Heart right ventricle (tissue), 16 donors: ENCODE measurements around the gene MINDY4. TPM values are rescaled to one million over a fixed set of nuclear protein-coding genes. Genes with fewer than 3 reads are reported as not detected.

ENCODE experiments used
- ATAC-seq, 8 donors: fragments of 200-7000 bp; cut with Tn5 transposase; one replicate each; pipeline ENCODE4 v1.9.1; 2020; ENCODE audit warnings: mild to moderate bottlenecking in 8 of 8, moderate library complexity in 8 of 8, moderate number of reproducible peaks in 1 of 8
- DNase-seq, 2 donors: peaks; one replicate each; pipeline ENCODE4 v3.0.0-alpha.2; 2020
- H3K27ac ChIP-seq, 10 donors: fragments of 200-600 bp; sonication (generic) in 2 of 10; one replicate each; pipeline versions ENCODE4 v1.5.0 to v1.8.0; 2020 to 2022; ENCODE audit warnings: mild to moderate bottlenecking in 3 of 10
- H3K27me3 ChIP-seq, 7 donors: fragments of 200-600 bp; one replicate each; pipeline ENCODE4 v1.8.0; 2021 to 2022; ENCODE audit warnings: mild to moderate bottlenecking in 2 of 7
- H3K36me3 ChIP-seq, 9 donors: fragments of 200-600 bp; sonication (generic) in 1 of 9; one replicate each; pipeline versions ENCODE4 v1.5.0 to v1.8.0; 2020 to 2022; ENCODE audit warnings: mild to moderate bottlenecking in 2 of 9
- H3K4me1 ChIP-seq, 9 donors: fragments of 200-600 bp; sonication (generic) in 1 of 9; one replicate each; pipeline versions ENCODE4 v1.5.0 to v1.8.0; 2020 to 2022; ENCODE audit warnings: mild to moderate bottlenecking in 4 of 9
- H3K4me3 ChIP-seq, 10 donors: fragments of 200-600 bp; sonication (generic) in 2 of 10; one replicate each; pipeline versions ENCODE4 v1.5.0 to v1.8.0; 2020 to 2022; ENCODE audit warnings: mild to moderate bottlenecking in 7 of 10, moderate library complexity in 2 of 10
- H3K9me3 ChIP-seq, 11 donors: fragments of 200-600 bp in 10 of 11; sonication (generic) in 2 of 11; one replicate each; pipeline versions ENCODE4 v1.5.0 to v1.8.0; 2013 to 2022; ENCODE audit warnings: mild to moderate bottlenecking in 2 of 11, control low read depth in 1 of 11, moderate library complexity in 1 of 11
- WGBS, 2 donors: extraction: QIAGEN DNeasy Blood & Tissue Kit; methylation state at CpG; one replicate each; pipeline ENCODE4 v1.1.7; 2013; ENCODE audit warnings: inconsistent platforms in 1 of 2; 5-methylcytosine and 5-hydroxymethylcytosine counted together
- intact Hi-C, 10 donors: fragments of 100-400 bp; cut with DNase I; formaldehyde crosslinking; loops; one replicate each; pipeline versions ENCODE4 v1.11.1 to v1.14.2; 2022
- polyA plus RNA-seq, 2 donors: library from polyadenylated mRNA; stranded (reverse); fragments of 200-250 nt; gene quantifications; one replicate each; pipeline ENCODE4 v1.2.3, GENCODE V29; 2013
- total RNA-seq, 10 donors: library from RNA; stranded (reverse); fragmentation: NEBNext Ultra II Directional in 3 of 10; extraction: Animal tissue kit (Norgen Biotek cat#: 25700) in 3 of 10; gene quantifications; one replicate each; pipeline versions ENCODE4 v1.2.1 to v1.2.4, GENCODE V29; 2021 to 2023
- TF ChIP-seq, protein P1 (sequence below), 9 donors: fragments of 200-600 bp; sonication (generic) in 2 of 9; IDR thresholded peaks; one replicate each; pipeline versions ENCODE4 v1.5.0 to v1.8.0; 2021 to 2022; ENCODE audit warnings: antibody characterized with exemption in 9 of 9, mild to moderate bottlenecking in 5 of 9, moderate library complexity in 1 of 9
- donor health status: Arrhythmogenic right ventricular cardiomyopathy.
- donor health status: ischemic (EF 13 %, LVEDD 7.1; RV severe dilation, severe dysfunction).
- donor health status: healthy with polysubstance abuse.
- donor health status: DM: no; HTN: yes; CAD: no.
- donor health status: DM: no; HTN: no; CAD: no.
- donor health status: ischemic (EF 25% LVEDD 6.9; RV normal size, moderate dysfunction).
- donor health status: ischemic (EF 25% LVEDD 5.7; RV mildly dilated, moderate dysfunction).
- donor health status: healthy.
- donor health status: DM: yes; HTN: yes; CAD: no.
- donor health status: Ischemic cardiomyopathy.
- donor health status: ischemic (EF 35%, LVEDD 5.7; RV mildly dilated, moderate dysfunction).
- donor health status: nonischemic (EF 11% LVEDD 7.7; RV severe dilation, severe dysfunction).
- donor health status: DM: yes; HTN: yes; CAD: no.
- donor health status: PGD.
- donor health status: ischemic (EF 29% LVEDD 5.4; RV normal size, mild dysfunction).
- donor health status: nonischemic (EF 23%, LVEDD 6.1; RV moderate dilation, normal function).

Gene MINDY4
- total and polyA plus RNA-seq, 12 donors, result 1.9 to 5.4 (median 2.8) TPM

DNA sequence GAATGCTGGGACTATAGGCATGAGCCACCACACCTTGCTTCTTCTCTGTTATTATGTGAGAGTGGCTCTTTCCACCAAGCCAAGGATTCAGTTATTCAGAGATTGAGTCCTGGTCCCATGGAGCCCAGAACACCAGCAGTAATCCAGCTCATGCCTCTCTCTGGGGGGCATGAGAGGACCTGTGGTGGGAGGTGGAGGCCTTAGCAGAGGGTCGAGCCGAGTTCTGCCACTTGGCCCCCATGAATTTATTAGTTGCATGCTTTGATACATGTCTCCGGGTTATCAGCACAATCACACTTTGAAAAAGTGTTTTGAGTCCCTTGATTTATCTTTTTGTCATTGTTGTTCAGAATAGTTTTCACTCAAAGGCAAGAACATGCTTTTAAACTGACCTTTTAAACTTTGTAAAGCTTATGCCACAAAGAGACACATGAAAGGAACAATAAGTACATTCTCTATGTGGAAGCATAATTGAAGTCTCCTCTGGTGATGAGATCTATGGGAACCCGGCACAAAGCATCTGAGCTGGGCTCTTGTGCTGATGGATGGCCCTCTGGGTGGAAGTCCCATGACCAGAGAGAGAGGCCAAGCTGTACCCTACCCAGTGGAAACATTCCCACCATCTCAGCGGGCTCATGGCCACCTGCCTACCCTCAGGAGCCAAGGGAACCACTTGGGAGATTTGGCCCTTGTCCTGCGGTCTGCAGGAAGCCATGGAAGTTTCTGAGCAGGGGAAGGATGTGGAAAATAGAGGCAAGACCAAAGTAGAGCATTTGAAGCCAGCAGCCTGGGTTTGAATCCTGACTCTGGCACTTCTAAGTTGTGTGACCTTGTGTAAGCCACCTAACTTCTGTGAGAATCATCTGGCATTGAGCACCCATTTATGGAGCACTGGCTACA is 53.9 kb downstream of the MINDY4 start:
- Histone ChIP-seq H3K4me1 (peaks cover 0 to 19% (median 7%) of the 10 kb centered on the region in 9 donors), H3K36me3 (peaks cover 0 to 15% (median 0%) of the 10 kb centered on the region in 9 donors), H3K9me3 (peaks cover 0 to under 1% (median 0%) of the 10 kb centered on the region in 11 donors), H3K4me3 (no peak overlapping the region), H3K27me3 (no peaks in the 10 kb centered on the region), H3K27ac (no peak overlapping the region)
- TF ChIP-seq, protein P1, sequence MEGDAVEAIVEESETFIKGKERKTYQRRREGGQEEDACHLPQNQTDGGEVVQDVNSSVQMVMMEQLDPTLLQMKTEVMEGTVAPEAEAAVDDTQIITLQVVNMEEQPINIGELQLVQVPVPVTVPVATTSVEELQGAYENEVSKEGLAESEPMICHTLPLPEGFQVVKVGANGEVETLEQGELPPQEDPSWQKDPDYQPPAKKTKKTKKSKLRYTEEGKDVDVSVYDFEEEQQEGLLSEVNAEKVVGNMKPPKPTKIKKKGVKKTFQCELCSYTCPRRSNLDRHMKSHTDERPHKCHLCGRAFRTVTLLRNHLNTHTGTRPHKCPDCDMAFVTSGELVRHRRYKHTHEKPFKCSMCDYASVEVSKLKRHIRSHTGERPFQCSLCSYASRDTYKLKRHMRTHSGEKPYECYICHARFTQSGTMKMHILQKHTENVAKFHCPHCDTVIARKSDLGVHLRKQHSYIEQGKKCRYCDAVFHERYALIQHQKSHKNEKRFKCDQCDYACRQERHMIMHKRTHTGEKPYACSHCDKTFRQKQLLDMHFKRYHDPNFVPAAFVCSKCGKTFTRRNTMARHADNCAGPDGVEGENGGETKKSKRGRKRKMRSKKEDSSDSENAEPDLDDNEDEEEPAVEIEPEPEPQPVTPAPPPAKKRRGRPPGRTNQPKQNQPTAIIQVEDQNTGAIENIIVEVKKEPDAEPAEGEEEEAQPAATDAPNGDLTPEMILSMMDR (IDR thresholded peaks at IDR 0.05), result no peak
- 87 to 94% methylated on average over 6 of the region's 6 CpGs for WGBS, 2 donors
- intact Hi-C loops, result loop anchor here in 2 of 10 donors (5.0 to 10.0 kb wide), 2 partner anchors 42 to 90 kb away; partner anchors contain the start of gene AQP1 (in 1 of the 2)
- ATAC-seq (no peak), DNase-seq (no peak)

DNA sequence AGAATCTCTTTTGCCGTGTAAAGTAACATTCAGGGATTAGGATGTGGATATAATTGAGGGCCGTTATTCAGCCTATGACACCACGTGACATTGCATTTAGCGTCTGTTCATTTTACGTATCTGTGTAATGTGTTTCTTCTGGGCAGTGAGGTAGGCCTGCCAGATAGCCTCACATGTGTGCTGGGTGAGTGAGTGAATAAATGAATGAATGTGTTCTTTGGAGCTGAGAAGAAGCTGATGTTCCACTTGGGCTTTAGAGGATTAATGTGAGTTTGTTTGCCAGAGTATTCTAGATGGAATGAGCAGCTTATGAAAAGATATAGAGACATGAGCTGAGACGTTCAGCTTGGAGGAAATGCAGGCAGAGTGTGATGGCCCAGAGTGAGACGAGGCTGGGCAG is 55.0 kb downstream of the MINDY4 start:
- Histone ChIP-seq H3K27ac (no peak overlapping the region), H3K27me3 (no peaks in the 10 kb centered on the region), H3K9me3 (peaks cover 0 to 8% (median 0%) of the 10 kb centered on the region in 11 donors), H3K4me1 (peaks cover 0 to 15% (median 6%) of the 10 kb centered on the region in 9 donors), H3K36me3 (peaks cover 0 to 15% (median 0%) of the 10 kb centered on the region in 9 donors), H3K4me3 (no peak overlapping the region)
- no peak for DNase-seq
- intact Hi-C loops, result loop anchor here in 1 of 10 donors (10.0 kb wide), 1 partner anchor 89 kb away; the partner anchor contains the start of gene AQP1
- 92 to 96% methylated on average over 7 of the region's 7 CpGs for WGBS, 2 donors
- TF ChIP-seq, protein P1 (IDR thresholded peaks at IDR 0.05), result no peak
- no peak for ATAC-seq

DNA sequence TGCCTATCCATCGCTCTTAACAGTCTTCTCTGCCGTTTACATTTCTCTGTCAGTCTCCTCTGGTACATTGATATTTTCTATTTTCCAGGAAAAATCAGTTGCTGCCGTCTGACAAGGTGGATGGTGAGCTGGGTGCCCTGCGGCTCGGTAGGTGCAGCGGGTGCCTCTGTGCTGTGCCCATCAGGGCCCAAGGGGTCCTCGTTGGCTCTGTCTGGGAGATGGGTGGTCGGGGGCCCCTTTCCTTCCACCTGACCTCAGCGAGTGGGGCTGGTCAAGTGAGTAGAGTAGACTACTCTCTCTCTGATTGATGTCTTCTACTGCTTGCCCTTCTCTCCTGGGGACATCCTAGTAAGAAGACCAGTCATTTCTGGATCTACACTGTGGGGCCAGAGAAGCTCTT is 57.4 kb downstream of the MINDY4 start:
- H3K4me3 ChIP-seq, result no peak overlapping the region
- TF ChIP-seq, protein P1 (IDR thresholded peaks at IDR 0.05), result no peak
- intact Hi-C loops, result loop anchor here in 1 of 10 donors (10.0 kb wide), 1 partner anchor 86 kb away; the partner anchor contains the start of gene AQP1
- no peaks in the 10 kb centered on the region for H3K4me1 ChIP-seq
- H3K9me3 ChIP-seq, result peaks cover 0 to 18% (median 0%) of the 10 kb centered on the region in 11 donors
- H3K27me3 ChIP-seq, result no peaks in the 10 kb centered on the region
- 94 to 95% methylated on average over 9 of the region's 9 CpGs for WGBS, 2 donors
- DNase-seq (no peak), ATAC-seq (peak in 1 of 8 donors; percentile 57)
- no peak overlapping the region for H3K27ac ChIP-seq
- H3K36me3 ChIP-seq, result peaks cover 0 to 20% (median 0%) of the 10 kb centered on the region in 9 donors

DNA sequence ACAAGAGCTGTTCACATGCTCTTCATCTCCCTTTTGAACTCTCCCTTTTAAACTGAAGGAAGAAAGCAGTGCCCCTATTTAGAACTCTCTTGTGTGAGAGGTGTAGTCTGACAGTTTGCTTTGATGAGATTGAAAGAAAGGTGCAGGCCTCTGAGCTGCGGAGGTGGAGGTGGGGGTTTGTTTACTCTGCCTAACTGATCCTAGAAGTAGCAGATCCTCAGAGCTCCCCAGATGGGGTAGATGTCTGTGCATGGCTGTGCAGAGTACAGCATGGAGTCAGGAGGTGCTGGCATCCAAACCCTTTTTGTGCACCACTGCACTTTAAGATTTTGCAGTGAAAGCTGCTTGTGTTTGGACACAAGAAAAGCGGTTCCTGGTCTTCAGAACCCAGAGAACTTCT is 58.3 kb downstream of the MINDY4 start:
- DNase-seq (no peak), ATAC-seq (no peak)
- intact Hi-C loops, result loop anchor here in 1 of 10 donors (10.0 kb wide), 1 partner anchor 85 kb away; the partner anchor contains the start of gene AQP1
- Histone ChIP-seq H3K27me3 (no peaks in the 10 kb centered on the region), H3K36me3 (peaks cover 0 to 20% (median 0%) of the 10 kb centered on the region in 9 donors), H3K27ac (no peak overlapping the region), H3K9me3 (peaks cover 0 to 27% (median 0%) of the 10 kb centered on the region in 11 donors), H3K4me1 (no peaks in the 10 kb centered on the region), H3K4me3 (no peak overlapping the region)
- 94 to 98% methylated on average over 2 of the region's 2 CpGs for WGBS, 2 donors
- TF ChIP-seq, protein P1 (IDR thresholded peaks at IDR 0.05), result no peak
